Type B pancreatic cell (in vitro differentiated cells): Measurements from ENCODE around the gene VNN1. TPM values are rescaled to one million over a fixed set of nuclear protein-coding genes. Genes with fewer than 3 reads are reported as not detected.
A peak's percentile ranks its signal among the peaks of the same experiment; 100 is the strongest.
"Not testable (repeated sequence)": the region's sequence is repeated elsewhere in the genome, so short reads cannot be mapped to it uniquely, and the experiment has no call there.

Source experiments
- DNase-seq: peaks from one replicate; pipeline ENCODE4 v3.0.0; 2021; ENCODE audit warnings: mixed read lengths; ENCODE audit not compliant: unreplicated experiment; ENCODE audit errors: extremely low spot score
- H3K27ac Mint-ChIP-seq: 2 replicates; pipeline ENCODE4 v1.8.0; 2021; ENCODE audit warnings: mild to moderate bottlenecking, mixed read lengths
- H3K27me3 Mint-ChIP-seq: 2 replicates; pipeline ENCODE4 v1.8.0; 2021; ENCODE audit warnings: mixed read lengths
- H3K36me3 Mint-ChIP-seq: 2 replicates; pipeline ENCODE4 v1.8.0; 2021; ENCODE audit warnings: mixed read lengths
- H3K4me1 Mint-ChIP-seq: one replicate; pipeline ENCODE4 v1.8.0; 2021; ENCODE audit warnings: mixed read lengths; ENCODE audit not compliant: unreplicated experiment
- H3K4me3 Mint-ChIP-seq: 2 replicates; pipeline ENCODE4 v1.8.0; 2021; ENCODE audit warnings: mild to moderate bottlenecking, mixed read lengths
- H3K9me3 Mint-ChIP-seq: 2 replicates; pipeline ENCODE4 v1.8.0; 2021; ENCODE audit warnings: mixed read lengths
- CTCF ChIP-seq: fragments of 200-600 bp; sonication (generic); conservative IDR thresholded peaks from 2 replicates; pipeline ENCODE4 v1.5.0; 2021; ENCODE audit warnings: antibody characterized with exemption, mild to moderate bottlenecking
- total RNA-seq: library from RNA; stranded (reverse); gene quantifications from 2 replicates; pipeline ENCODE4 v1.2.1, GENCODE V29; 2021; ENCODE audit warnings: low replicate concordance

Gene VNN1
- total RNA-seq, 1 donor from 2014 or later = 1.3 TPM

- H3K27me3 Mint-ChIP-seq = no peaks in the 10 kb centered on the region
- H3K27ac Mint-ChIP-seq = no peak overlapping the region
- DNase-seq = no peak
- TF ChIP-seq CTCF = no peak
- no peaks in the 10 kb centered on the region for H3K36me3 Mint-ChIP-seq
- no peaks in the 10 kb centered on the region for H3K4me1 Mint-ChIP-seq
- H3K4me3 Mint-ChIP-seq = no peak overlapping the region
- H3K9me3 Mint-ChIP-seq = no peaks in the 10 kb centered on the region
Measured at GRCh38 chr6:132685009-132685408, 28.8 kb downstream of the VNN1 start.

- no peaks in the 10 kb centered on the region for H3K36me3 Mint-ChIP-seq
- H3K27ac Mint-ChIP-seq = no peak overlapping the region
- no peaks in the 10 kb centered on the region for H3K4me1 Mint-ChIP-seq
- no peaks in the 10 kb centered on the region for H3K27me3 Mint-ChIP-seq
- no peaks in the 10 kb centered on the region for H3K9me3 Mint-ChIP-seq
- DNase-seq = no peak
- no peak overlapping the region for H3K4me3 Mint-ChIP-seq
- TF ChIP-seq CTCF = no peak
Measured at GRCh38 chr6:132684272-132684671, 29.6 kb downstream of the VNN1 start.

- Mint-ChIP-seq H3K4me3 (no peak overlapping the region), H3K27ac (peak overlapping the region; percentile 17), H3K27me3 (no peaks in the 10 kb centered on the region), H3K9me3 (peaks cover 4% of the 10 kb centered on the region), H3K4me1 (no peaks in the 10 kb centered on the region), H3K36me3 (no peaks in the 10 kb centered on the region)
- no peak for TF ChIP-seq CTCF
- no peak for DNase-seq
Measured at GRCh38 chr6:132683543-132683942, 30.3 kb downstream of the VNN1 start.

- H3K4me1 Mint-ChIP-seq, H3K9me3 Mint-ChIP-seq, H3K27me3 Mint-ChIP-seq, H3K27ac Mint-ChIP-seq, H3K4me3 Mint-ChIP-seq, DNase-seq, H3K36me3 Mint-ChIP-seq: not testable (repeated sequence)
Measured at GRCh38 chr6:132679094-132679493, 34.8 kb downstream of the VNN1 start.

GRCh38 chr6:132675749-132676148 lies 38.1 kb downstream of the VNN1 start:
- no peak for TF ChIP-seq CTCF
- Mint-ChIP-seq H3K27ac (no peak overlapping the region), H3K36me3 (no peaks in the 10 kb centered on the region), H3K9me3 (peaks cover 4% of the 10 kb centered on the region), H3K4me3 (no peak overlapping the region), H3K27me3 (no peaks in the 10 kb centered on the region), H3K4me1 (no peaks in the 10 kb centered on the region)
- no peak for DNase-seq

GRCh38 chr6:132675002-132675401 lies 38.9 kb downstream of the VNN1 start:
- Mint-ChIP-seq H3K27ac (no peak overlapping the region), H3K4me1 (no peaks in the 10 kb centered on the region), H3K4me3 (no peak overlapping the region), H3K36me3 (no peaks in the 10 kb centered on the region), H3K9me3 (peaks cover 4% of the 10 kb centered on the region), H3K27me3 (no peaks in the 10 kb centered on the region)
- no peak for DNase-seq
- TF ChIP-seq CTCF = no peak
